HepG2 (cell line): Measurements from ENCODE around the gene HDAC10. TPM values are rescaled to one million over a fixed set of nuclear protein-coding genes. Genes with fewer than 3 reads are reported as not detected.

ENCODE experiments used
- ATAC-seq: fragments of 200-7000 bp; cut with Tn5 transposase; 3 replicates; pipeline ENCODE4 v1.9.1; 2020; ENCODE audit warnings: mild to moderate bottlenecking, moderate library complexity
- BruUV-seq: library from RNA; stranded (reverse); fragments of 400-500 nt; replicated peaks from 2 replicates; lab custom pipeline; 2021; lab: Mats Ljungman, UMichigan
- CTCF ChIA-PET: fragments of 300-600 bp; formaldehyde crosslinking; extraction: SDS; loops from one replicate; lab custom pipeline; 2021; ENCODE audit warnings: low total read pairs, inconsistent platforms, low intra/inter-chr PET ratio; lab: Yijun Ruan, JAX
- POLR2A ChIA-PET: fragments of 350-600 bp; sonication (Branson Sonifier 250); formaldehyde crosslinking; loops from one replicate; lab custom pipeline; 2020; ENCODE audit warnings: antibody characterized with exemption, inconsistent platforms; lab: Yijun Ruan, JAX
- DNase-seq: peaks from one replicate; pipeline ENCODE4 v3.0.0-alpha.2; 2015; ENCODE audit warnings: low spot score
- FAIRE-seq: peaks from 3 replicates; lab custom pipeline; 2011; peaks lifted over from hg19 to GRCh38; lab: Jason Lieb, UNC
- H2AFZ ChIP-seq: one replicate; pipeline ENCODE4 v1.6.1; 2011; ENCODE audit warnings: low read length, inconsistent platforms
- H3K27ac ChIP-seq: fragments of 300-600 bp; 3 replicates; pipeline ENCODE4 v1.8.0; 2011; ENCODE audit warnings: mixed run types, mild to moderate bottlenecking, mixed read lengths, low read length, inconsistent platforms; ENCODE audit not compliant: insufficient read depth; ENCODE audit errors: extremely low read length
- H3K27me3 ChIP-seq, 2 experiments: fragments of 200-600 bp in 1 of 2; 2 replicates in 1 of 2; 3 replicates in 1 of 2; pipeline versions ENCODE4 v1.6.0 to v1.8.0; 2011; ENCODE audit warnings: low read length in 2 of 2, mild to moderate bottlenecking in 2 of 2, moderate library complexity in 2 of 2, inconsistent platforms in 1 of 2; ENCODE audit not compliant: insufficient read depth in 2 of 2, control insufficient read depth in 1 of 2
- H3K36me3 ChIP-seq, 2 experiments: fragments of 200-600 bp in 1 of 2; replicated peaks in 1 of 2; 2 replicates in 1 of 2; 3 replicates in 1 of 2; pipeline versions ENCODE4 v1.5.1 to v1.8.0; 2011; ENCODE audit warnings: low read length in 2 of 2, inconsistent platforms in 1 of 2; ENCODE audit not compliant: insufficient read depth in 2 of 2, control insufficient read depth in 1 of 2
- H3K4me1 ChIP-seq: 2 replicates; pipeline ENCODE4 v1.5.1; 2012; ENCODE audit warnings: low read length, inconsistent platforms; ENCODE audit not compliant: insufficient read depth
- H3K4me2 ChIP-seq: 2 replicates; pipeline ENCODE4 v1.6.0; 2011; ENCODE audit warnings: low read depth, low read length, inconsistent platforms
- H3K4me3 ChIP-seq, 3 experiments: fragments of 200-600 bp in 1 of 3; sonication (generic), shearing (Covaris generic) in 1 of 3; replicated peaks in 1 of 3; 2 replicates each; pipeline ENCODE4 v1.5.1; 2011 to 2016; ENCODE audit warnings: low read length in 3 of 3, inconsistent platforms in 2 of 3, low read depth in 2 of 3, mild to moderate bottlenecking in 2 of 3, control low read depth in 1 of 3, mixed read lengths in 1 of 3; ENCODE audit not compliant: insufficient read depth in 1 of 3
- H3K79me2 ChIP-seq: one replicate; pipeline ENCODE4 v1.6.1; 2011; ENCODE audit warnings: low read length, inconsistent platforms; ENCODE audit not compliant: insufficient read depth
- H3K9ac ChIP-seq: 2 replicates; pipeline ENCODE4 v1.6.0; 2011; ENCODE audit warnings: mild to moderate bottlenecking, low read depth, low read length, inconsistent platforms; ENCODE audit not compliant: insufficient read depth
- H3K9me3 ChIP-seq: 2 replicates; pipeline ENCODE4 v1.5.1; 2012; ENCODE audit warnings: mild to moderate bottlenecking, low read length
- H4K20me1 ChIP-seq: 2 replicates; pipeline ENCODE4 v1.6.0; 2011; ENCODE audit warnings: inconsistent platforms, mild to moderate bottlenecking, low read length, moderate library complexity; ENCODE audit not compliant: insufficient read depth
- CREB1 ChIP-seq, 2 experiments: fragments of 450-650 bp in 1 of 2; IDR thresholded peaks; 2 replicates each; pipeline ENCODE4 v1.6.1; 2016 to 2017; ENCODE audit warnings: control low read depth in 1 of 2, mild to moderate bottlenecking in 1 of 2, missing compliant biosample characterization in 1 of 2, missing genetic modification characterization in 1 of 2
- CSRNP1 ChIP-seq: sonication (generic); formaldehyde crosslinking; IDR thresholded peaks from 2 replicates; pipeline ENCODE4 v1.8.1; 2023; ENCODE audit warnings: mild to moderate bottlenecking, missing genetic modification reagents
- HCFC1 ChIP-seq: fragments of 150-350 bp; IDR thresholded peaks from 2 replicates; pipeline ENCODE4 v1.6.1; 2014; ENCODE audit warnings: low read depth, low read length
- MAZ ChIP-seq, 2 experiments: sonication (generic) in 1 of 2; formaldehyde crosslinking in 1 of 2; IDR thresholded peaks; 2 replicates each; pipeline versions ENCODE4 v1.5.0 to v1.6.1; 2012 to 2020; ENCODE audit warnings: low read depth in 2 of 2, mild to moderate bottlenecking in 2 of 2, borderline replicate concordance in 1 of 2, improper control_type of control experiment in 1 of 2, low read length in 1 of 2, missing genetic modification reagents in 1 of 2, moderate library complexity in 1 of 2
- SIN3A ChIP-seq: IDR thresholded peaks from 2 replicates; pipeline ENCODE4 v1.6.1; 2011; ENCODE audit warnings: low read depth, mild to moderate bottlenecking, control low read depth, low read length, borderline replicate concordance
- SRSF9 ChIP-seq: fragments of 200-400 bp; formaldehyde crosslinking; IDR thresholded peaks from 2 replicates; pipeline ENCODE4 v1.6.1; 2018; ENCODE audit warnings: borderline replicate concordance, mild to moderate bottlenecking, low read depth, low read length; ENCODE audit not compliant: insufficient read depth, poor library complexity, severe bottlenecking
- ZNF484 ChIP-seq: sonication (generic); formaldehyde crosslinking; IDR thresholded peaks from 2 replicates; pipeline ENCODE4 v1.5.1; 2020; ENCODE audit warnings: mild to moderate bottlenecking, low read depth, missing genetic modification reagents, borderline replicate concordance
- ZNF547 ChIP-seq: sonication (generic); formaldehyde crosslinking; IDR thresholded peaks from 2 replicates; pipeline ENCODE4 v1.5.1; 2020; ENCODE audit warnings: mild to moderate bottlenecking, missing genetic modification reagents
- ZSCAN20 ChIP-seq: sonication (generic); formaldehyde crosslinking; IDR thresholded peaks from 2 replicates; pipeline ENCODE4 v1.4.0; 2020; ENCODE audit warnings: missing genetic modification reagents, mild to moderate bottlenecking, borderline replicate concordance
- WGBS: methylation state at CpG from one replicate; pipeline ENCODE4 v1.1.6; 2017; ENCODE audit warnings: low lambda C conversion rate; 5-methylcytosine and 5-hydroxymethylcytosine counted together
- in situ Hi-C: cut with HindIII; loops from 2 replicates; pipeline ENCODE4 v1.10.0; 2017; ENCODE audit warnings: low pct_unique_long_range_greater_than_20kb; ENCODE audit not compliant: extremely low pct_ligation_motif_present
- intact Hi-C: fragments of 100-400 bp; cut with micrococcal nuclease; formaldehyde crosslinking; loops from one replicate; pipeline ENCODE4 v1.10.0; 2022; ENCODE audit not compliant: unreplicated experiment
- polyA plus RNA-seq, 8 experiments: library from polyadenylated mRNA; depleted of rRNA in 3 of 8; stranded (reverse) in 7 of 8; unstranded in 1 of 8; fragments of >200 nt; fragmentation: Illumina TruSeq in 4 of 8; extraction: Trizol in 4 of 8; gene quantifications; 2 replicates each; pipeline versions ENCODE4 v1.2.1 to v1.2.3, GENCODE V29; 2011 to 2016; ENCODE audit warnings: low read depth in 4 of 8, missing spikeins in 1 of 8, mixed read lengths in 1 of 8; ENCODE audit not compliant: insufficient read depth in 1 of 8
- total RNA-seq, 5 experiments: library from RNA; depleted of rRNA; stranded (reverse); fragments of >200 nt; fragmentation: Illumina TruSeq; extraction: Trizol; gene quantifications; 2 replicates each; pipeline ENCODE4 v1.2.3, GENCODE V29; 2016; ENCODE audit warnings: low read depth in 1 of 5
- TF ChIP-seq, protein P1 (sequence below): sonication (generic); formaldehyde crosslinking; IDR thresholded peaks from 2 replicates; pipeline ENCODE4 v1.4.0; 2020; ENCODE audit warnings: mild to moderate bottlenecking, missing genetic modification reagents, borderline replicate concordance

HDAC10 gene
- total and polyA plus RNA-seq, 2 of the 13 experiments (the other 11 are each of a cell fraction or from before 2014, with no cell fraction given), result 13.9 to 14.9 TPM

DNA sequence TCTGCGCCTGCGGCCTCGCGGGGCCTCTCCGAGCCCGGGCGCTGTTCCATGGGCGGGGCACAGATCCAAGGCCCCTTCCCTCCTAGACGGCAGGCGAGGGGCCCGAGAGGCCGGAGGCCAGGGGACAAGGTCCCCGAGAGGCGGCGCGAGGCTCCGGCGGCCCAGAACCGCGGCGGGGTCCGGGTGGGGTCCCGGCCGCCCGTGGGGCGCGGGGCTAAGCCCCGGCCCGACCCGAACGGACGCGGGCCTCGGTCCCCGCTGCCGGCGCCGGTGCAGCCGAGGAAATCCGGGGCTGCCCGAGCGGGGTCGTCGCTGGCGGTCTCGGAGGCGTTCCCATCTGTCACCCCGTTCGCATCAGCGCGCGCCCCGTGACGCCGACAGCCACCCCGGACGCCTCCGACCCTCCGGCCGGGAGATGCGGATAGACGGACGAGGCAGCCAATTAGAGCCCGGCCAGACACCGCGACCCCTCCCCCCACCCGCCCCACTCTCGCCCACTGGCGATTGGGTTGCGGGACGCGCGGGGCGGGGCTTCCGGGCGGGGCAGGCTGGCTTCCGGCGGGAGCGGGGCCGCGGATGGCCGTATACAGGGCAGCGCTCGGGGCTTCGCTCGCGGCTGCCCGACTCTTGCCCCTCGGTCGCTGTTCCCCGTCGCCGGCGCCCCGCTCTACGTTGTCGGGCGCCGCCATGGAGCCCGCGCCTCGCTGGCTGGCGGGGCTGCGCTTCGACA lies 50.4 kb downstream of the HDAC10 start, which contains the start of gene SELENOO:
Gene SELENOO, plus strand, starts transcription at position 551 of the 730 bp plus-strand sequence. Its CDS starts 26 bp downstream, at position 577.
- H3K27me3 ChIP-seq, result no peaks in the 10 kb centered on the region
- no peak within 1 kb of the TSS for H2AFZ ChIP-seq
- in situ Hi-C loops (no loop called here), intact Hi-C loops (no loop called here)
- ChIA-PET CTCF (no interaction called here), POLR2A (no interaction called here)
- peak within 1 kb of the TSS; percentile 73 for H3K27ac ChIP-seq
- DNase-seq, result peak; percentile 75
- peaks cover 38% of the 10 kb centered on the region for H3K4me1 ChIP-seq
- H3K36me3 ChIP-seq, result peaks cover 5 to 7% of the 10 kb centered on the region in 2 experiments; a peak in 3 of 5 replicates
- peak within 1 kb of the TSS; percentile 74 for H3K9ac ChIP-seq
- peak; percentile 48 for FAIRE-seq
- TSS peak; percentile 81 for BruUV-seq
- WGBS, result no CpG with 5 or more reads among the region's 105 CpGs
- peaks cover 14% of the 10 kb centered on the region for H3K79me2 ChIP-seq
- H3K4me3 ChIP-seq, result peak within 1 kb of the TSS; percentile 70 to 91 (median 88)
- H3K4me2 ChIP-seq, result peak within 1 kb of the TSS; percentile 99
- H3K9me3 ChIP-seq, result no peaks in the 10 kb centered on the region
- peaks cover 11% of the 10 kb centered on the region for H4K20me1 ChIP-seq
- peak; percentile 80 for ATAC-seq
- no peak for TF ChIP-seq SRSF9
- peak; percentile 58; the same call in 1 of the 2 replicates for TF ChIP-seq CREB1 (IDR thresholded peaks at IDR 0.05)
- no peak for TF ChIP-seq CREB1 (CRISPR knock-in tag; IDR thresholded peaks at IDR 0.05)
- TF ChIP-seq, protein P1, sequence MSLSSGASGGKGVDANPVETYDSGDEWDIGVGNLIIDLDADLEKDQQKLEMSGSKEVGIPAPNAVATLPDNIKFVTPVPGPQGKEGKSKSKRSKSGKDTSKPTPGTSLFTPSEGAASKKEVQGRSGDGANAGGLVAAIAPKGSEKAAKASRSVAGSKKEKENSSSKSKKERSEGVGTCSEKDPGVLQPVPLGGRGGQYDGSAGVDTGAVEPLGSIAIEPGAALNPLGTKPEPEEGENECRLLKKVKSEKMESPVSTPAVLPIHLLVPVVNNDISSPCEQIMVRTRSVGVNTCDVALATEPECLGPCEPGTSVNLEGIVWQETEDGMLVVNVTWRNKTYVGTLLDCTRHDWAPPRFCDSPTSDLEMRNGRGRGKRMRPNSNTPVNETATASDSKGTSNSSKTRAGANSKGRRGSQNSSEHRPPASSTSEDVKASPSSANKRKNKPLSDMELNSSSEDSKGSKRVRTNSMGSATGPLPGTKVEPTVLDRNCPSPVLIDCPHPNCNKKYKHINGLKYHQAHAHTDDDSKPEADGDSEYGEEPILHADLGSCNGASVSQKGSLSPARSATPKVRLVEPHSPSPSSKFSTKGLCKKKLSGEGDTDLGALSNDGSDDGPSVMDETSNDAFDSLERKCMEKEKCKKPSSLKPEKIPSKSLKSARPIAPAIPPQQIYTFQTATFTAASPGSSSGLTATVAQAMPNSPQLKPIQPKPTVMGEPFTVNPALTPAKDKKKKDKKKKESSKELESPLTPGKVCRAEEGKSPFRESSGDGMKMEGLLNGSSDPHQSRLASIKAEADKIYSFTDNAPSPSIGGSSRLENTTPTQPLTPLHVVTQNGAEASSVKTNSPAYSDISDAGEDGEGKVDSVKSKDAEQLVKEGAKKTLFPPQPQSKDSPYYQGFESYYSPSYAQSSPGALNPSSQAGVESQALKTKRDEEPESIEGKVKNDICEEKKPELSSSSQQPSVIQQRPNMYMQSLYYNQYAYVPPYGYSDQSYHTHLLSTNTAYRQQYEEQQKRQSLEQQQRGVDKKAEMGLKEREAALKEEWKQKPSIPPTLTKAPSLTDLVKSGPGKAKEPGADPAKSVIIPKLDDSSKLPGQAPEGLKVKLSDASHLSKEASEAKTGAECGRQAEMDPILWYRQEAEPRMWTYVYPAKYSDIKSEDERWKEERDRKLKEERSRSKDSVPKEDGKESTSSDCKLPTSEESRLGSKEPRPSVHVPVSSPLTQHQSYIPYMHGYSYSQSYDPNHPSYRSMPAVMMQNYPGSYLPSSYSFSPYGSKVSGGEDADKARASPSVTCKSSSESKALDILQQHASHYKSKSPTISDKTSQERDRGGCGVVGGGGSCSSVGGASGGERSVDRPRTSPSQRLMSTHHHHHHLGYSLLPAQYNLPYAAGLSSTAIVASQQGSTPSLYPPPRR, result peak; percentile 20; the same call in 1 of the 2 replicates
- TF ChIP-seq ZNF547 (CRISPR knock-in tag), result no peak
- peak; percentile 27; the same call in 1 of the 2 replicates for TF ChIP-seq SIN3A
- TF ChIP-seq ZNF484, result no peak
- 0 out of 2 replicates have a peak, but pooled peaks have one; percentile 46 for TF ChIP-seq CSRNP1 (CRISPR knock-in tag)
- peak; percentile 45; the same call in 1 of the 2 replicates for TF ChIP-seq HCFC1
- peak; percentile 59; the same call in 1 of the 2 replicates for TF ChIP-seq MAZ (IDR thresholded peaks at IDR 0.05; ENCODE audit: borderline replicate concordance, low read depth, low read length)
- peak; percentile 55 for TF ChIP-seq MAZ (CRISPR knock-in tag; IDR thresholded peaks at IDR 0.05; ENCODE audit: low read depth)
- TF ChIP-seq ZSCAN20 (CRISPR knock-in tag), result 0 out of 2 replicates have a peak, but pooled peaks have one; percentile 48
